ENCODE results near the gene BHLHE40. TPM values are rescaled to one million over a fixed set of nuclear protein-coding genes. Genes with fewer than 3 reads are reported as not detected.

Gene BHLHE40
- total and polyA plus RNA-seq, 2 of the 8 experiments (the other 6 are each of a cell fraction or from before 2014, with no cell fraction given) = 1.5 to 2.2 TPM

DNA sequence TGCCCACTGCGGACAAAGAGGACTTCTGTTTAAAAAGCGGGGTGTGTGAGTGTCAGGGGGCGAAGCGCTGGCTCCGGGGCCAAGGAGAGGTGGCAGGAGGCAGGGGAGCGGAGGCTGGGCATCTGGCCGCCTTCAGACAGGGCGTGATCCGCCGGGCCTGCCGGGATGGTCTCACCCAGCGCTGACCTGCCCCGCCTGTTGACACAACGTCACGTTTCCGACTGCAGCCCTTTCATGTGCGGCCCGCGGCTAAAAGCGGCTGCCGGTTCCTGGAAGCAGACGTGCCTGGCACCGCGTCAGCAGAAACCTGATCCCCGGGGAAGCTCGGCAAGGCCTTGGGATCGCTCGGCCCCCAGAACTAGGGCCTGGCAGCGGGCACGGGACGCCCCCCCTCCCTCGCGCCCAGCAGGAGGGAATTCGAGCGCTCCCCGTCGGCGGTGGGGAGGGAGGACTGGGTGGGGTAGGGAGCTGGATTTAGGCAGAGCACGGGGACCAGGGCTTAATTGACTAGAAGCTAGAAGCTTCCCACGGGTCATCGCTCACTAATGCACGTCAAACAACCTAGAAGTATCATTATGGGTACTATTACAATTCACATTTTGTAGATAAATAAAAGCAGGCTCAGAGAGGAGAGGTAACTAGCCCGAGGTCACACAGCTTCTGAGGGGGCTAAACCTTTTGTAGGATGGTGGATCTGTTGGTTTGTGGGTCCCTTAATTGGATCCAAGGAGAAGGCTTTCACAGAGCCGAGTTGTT is 7.7 kb downstream of the BHLHE40 start:
- peak overlapping the region; percentile 70 to 82 for H3K4me2 ChIP-seq (ENCODE audit: insufficient read depth in 1 of 2, low read depth in 2 of 2, low read length in 2 of 2)
- H3K18ac ChIP-seq (ENCODE audit: extremely low read depth, low read length) = no peak overlapping the region
- H3K9me3 ChIP-seq (ENCODE audit: insufficient read depth in 2 of 2, low read depth in 1 of 2, low read length in 1 of 2) = no peaks in the 10 kb centered on the region
- ChIA-PET POLR2A (ENCODE audit: partially characterized antibody) (interaction anchor here (0.7 to 1.5 kb wide), 5 partner anchors 8 to 31 kb away, joined by 3 to 5 read pairs (median 4); no protein-coding TSS in a partner anchor), CTCF (ENCODE audit: partially characterized antibody) (interaction anchor here (0.6 to 5.2 kb wide), 13 partner anchors 8 to 329 kb away, joined by 3 to 29 read pairs (median 3); no protein-coding TSS in a partner anchor)
- no peak overlapping the region for H2AK5ac ChIP-seq (ENCODE audit: low read depth, low read length)
- no peak overlapping the region for H3K27ac ChIP-seq (ENCODE audit: low read depth, low read length)
- no peak overlapping the region for H4K91ac ChIP-seq (replicated peaks; ENCODE audit: insufficient read length, low read length)
- no peaks in the 10 kb centered on the region for H3K36me3 ChIP-seq (ENCODE audit: control insufficient read depth in 2 of 4, insufficient read depth in 4 of 4, low read length in 3 of 4)
- no peaks in the 10 kb centered on the region for H3K79me2 ChIP-seq (ENCODE audit: control insufficient read depth in 1 of 2, insufficient read depth in 2 of 2, low read length in 2 of 2)
- WGBS, 2 experiments (ENCODE audit: extremely low coverage in 1 of 2, insufficient coverage in 1 of 2, insufficient read length in 1 of 2, insufficient replicate concordance in 2 of 2, low coverage in 1 of 2, low lambda C conversion rate in 2 of 2, missing lambda C conversion rate in 1 of 2) = 3% methylated on average over 43 of the region's 44 CpGs; no CpG with 5 or more reads in 1 of the 2 experiments
- FAIRE-seq (no peak), DNase-seq (ENCODE audit: low read depth in 1 of 2, low spot score in 2 of 2) (peak; percentile 85 to 90)
- no peaks in the 10 kb centered on the region for H3K79me1 ChIP-seq (ENCODE audit: low read depth, low read length)
- H2BK5ac ChIP-seq (ENCODE audit: low read depth, low read length) = peak overlapping the region; percentile 18; the same call in 1 of the 2 replicates
- H2BK20ac ChIP-seq (ENCODE audit: low read length) = no peak overlapping the region
- H3K23me2 ChIP-seq (ENCODE audit: low read depth, low read length) = peaks cover 6% of the 10 kb centered on the region; the same call in 1 of the 2 replicates
- H3K4me3 ChIP-seq (ENCODE audit: extremely low read depth in 1 of 4, insufficient read depth in 2 of 4, low read depth in 3 of 4, low read length in 4 of 4) = peak overlapping the region; percentile 40 to 67 (median 60)
- no peak overlapping the region for H3K56ac ChIP-seq (replicated peaks; ENCODE audit: insufficient read length, low read depth, low read length)
- H2BK12ac ChIP-seq (ENCODE audit: low read depth, low read length) = no peak overlapping the region
- no peak overlapping the region for H3K4ac ChIP-seq (replicated peaks; ENCODE audit: insufficient read length, low read depth, low read length)
- H3K23ac ChIP-seq (ENCODE audit: insufficient read length) = no peak overlapping the region
- no peak overlapping the region for H4K5ac ChIP-seq (ENCODE audit: insufficient read length, low read depth, low read length)
- no peak overlapping the region for H2AFZ ChIP-seq (ENCODE audit: low read length)
- H4K20me1 ChIP-seq (replicated peaks in 1 of 2; ENCODE audit: control insufficient read depth in 1 of 2, insufficient read depth in 2 of 2, low read length in 2 of 2) = peaks cover 0 to 2% of the 10 kb centered on the region in 2 experiments
- peak overlapping the region in 1 of 4 experiments; percentile 33; a peak in 2 of 7 replicates for H3K9ac ChIP-seq (replicated peaks in 1 of 4; ENCODE audit: extremely low read depth in 1 of 4, low read depth in 3 of 4, low read length in 3 of 4)
- peaks cover 0 to 7% (median 6%) of the 10 kb centered on the region in 4 experiments; a peak in 4 of 7 replicates for H3K27me3 ChIP-seq (replicated peaks in 1 of 4; ENCODE audit: control insufficient read depth in 3 of 4, extremely low read depth in 1 of 4, insufficient read depth in 3 of 4, low read length in 3 of 4)
- H2BK120ac ChIP-seq (replicated peaks; ENCODE audit: low read depth, low read length) = no peak overlapping the region
- H2BK15ac ChIP-seq (ENCODE audit: low read length) = no peak overlapping the region
- peaks cover 0 to 8% (median 5%) of the 10 kb centered on the region in 4 experiments; a peak in 4 of 7 replicates for H3K4me1 ChIP-seq (replicated peaks in 1 of 4; ENCODE audit: control insufficient read depth in 3 of 4, insufficient read depth in 4 of 4, low read length in 3 of 4)
- no peak overlapping the region for H3K14ac ChIP-seq (ENCODE audit: insufficient read length)
- peak overlapping the region; percentile 53; the same call in 1 of the 2 replicates for H4K8ac ChIP-seq (ENCODE audit: extremely low read depth, insufficient read depth, low read length)
- no peak for TF ChIP-seq EZH2 (IDR thresholded peaks at IDR 0.05; ENCODE audit: low read depth, low read length, severe bottlenecking)
- no peak for TF ChIP-seq BRCA1 (IDR thresholded peaks at IDR 0.05; ENCODE audit: low read depth, low read length)
- TF ChIP-seq, protein P1, sequence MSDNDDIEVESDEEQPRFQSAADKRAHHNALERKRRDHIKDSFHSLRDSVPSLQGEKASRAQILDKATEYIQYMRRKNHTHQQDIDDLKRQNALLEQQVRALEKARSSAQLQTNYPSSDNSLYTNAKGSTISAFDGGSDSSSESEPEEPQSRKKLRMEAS (IDR thresholded peaks at IDR 0.05) = peak; percentile 76
- TF ChIP-seq TAF7 (optimal IDR thresholded peaks at IDR 0.05; ENCODE audit: borderline replicate concordance, low read depth, low read length) = no peak
- no peak for TF ChIP-seq SUZ12 (IDR thresholded peaks at IDR 0.05; ENCODE audit: low read length)
- TF ChIP-seq EP300 (IDR thresholded peaks at IDR 0.05; ENCODE audit: borderline replicate concordance in 1 of 2, low read depth in 2 of 2, low read length in 2 of 2) = peak in 1 of 2 experiments; percentile 52; a peak in 1 of 3 replicates
- TF ChIP-seq RAD21 (IDR thresholded peaks at IDR 0.05 in 1 of 2, conservative IDR thresholded peaks at IDR 0.05 in 1 of 2; ENCODE audit: low read depth in 2 of 2, low read length in 2 of 2) = 0 out of 4 replicates have a peak, but pooled peaks of 1 of the 2 experiments have one; percentile 10
- peak; percentile 70; the same call in 1 of the 2 replicates for TF ChIP-seq RBBP5 (IDR thresholded peaks at IDR 0.05; ENCODE audit: borderline replicate concordance, low read depth, low read length)
- TF ChIP-seq RXRA (IDR thresholded peaks at IDR 0.05; ENCODE audit: insufficient read depth, low read depth, low read length) = no peak
- no peak for TF ChIP-seq ZNF274 (IDR thresholded peaks at IDR 0.05; ENCODE audit: borderline replicate concordance, extremely low read depth, low read length)
